NCI-H69 (cell line): ENCODE results near the gene NRP1.
A peak's percentile ranks its signal among the peaks of the same experiment; 100 is the strongest.
"Not testable (repeated sequence)": the region's sequence is repeated elsewhere in the genome, so short reads cannot be mapped to it uniquely, and the experiment has no call there.

Experiments
- DNase-seq: peaks from one replicate; lab custom pipeline; 2025; lab: John Stamatoyannopoulos, UW

NRP1 gene

DNA sequence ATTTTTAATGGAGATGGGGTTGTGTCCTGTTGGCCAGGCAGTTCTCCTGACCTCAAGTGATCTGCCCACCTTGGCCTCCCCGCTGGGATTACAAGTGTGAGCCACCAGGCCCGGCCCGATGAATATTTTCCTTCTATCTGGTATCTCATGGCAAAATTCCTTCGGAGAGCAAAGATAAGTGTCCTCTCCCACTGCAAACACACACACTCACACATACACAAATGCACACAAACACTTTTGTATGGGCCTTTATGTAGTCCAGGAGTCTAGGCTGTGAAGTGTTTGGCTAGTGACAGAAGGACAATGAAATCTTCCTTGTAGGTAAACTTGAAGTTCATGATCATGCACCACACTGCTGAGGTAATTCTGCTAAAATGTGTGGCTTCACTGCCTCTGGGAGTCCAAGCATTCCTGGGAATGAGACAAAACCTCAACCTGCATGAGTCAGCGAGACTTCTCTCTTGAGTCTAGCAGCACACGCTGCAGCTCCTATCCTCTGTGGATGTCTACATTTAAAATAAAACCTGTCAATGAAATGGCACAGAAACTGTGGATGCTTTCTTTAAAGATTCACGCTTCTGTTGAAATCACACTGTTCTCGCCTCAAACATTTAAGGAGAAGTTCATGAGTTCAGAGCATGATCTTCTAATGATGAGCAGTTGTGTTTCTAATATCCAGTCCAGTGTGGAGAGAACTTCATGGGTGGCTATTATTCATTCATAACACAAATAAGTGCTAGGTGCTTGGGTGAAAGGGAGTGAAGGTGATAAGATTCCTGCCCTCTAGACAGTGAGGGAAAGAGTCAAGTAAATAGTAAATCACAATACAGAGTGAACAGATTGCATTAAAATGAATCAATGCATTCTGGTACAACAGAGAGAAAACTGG is 96.5 kb downstream of the NRP1 start:
- DNase-seq: no peak

GRCh38 chr10:33236916-33237315 is 97.6 kb downstream of the NRP1 start:
- DNase-seq: no peak

- DNase-seq: no peak
Measured at GRCh38 chr10:33235951-33236350, 98.5 kb downstream of the NRP1 start.

DNA sequence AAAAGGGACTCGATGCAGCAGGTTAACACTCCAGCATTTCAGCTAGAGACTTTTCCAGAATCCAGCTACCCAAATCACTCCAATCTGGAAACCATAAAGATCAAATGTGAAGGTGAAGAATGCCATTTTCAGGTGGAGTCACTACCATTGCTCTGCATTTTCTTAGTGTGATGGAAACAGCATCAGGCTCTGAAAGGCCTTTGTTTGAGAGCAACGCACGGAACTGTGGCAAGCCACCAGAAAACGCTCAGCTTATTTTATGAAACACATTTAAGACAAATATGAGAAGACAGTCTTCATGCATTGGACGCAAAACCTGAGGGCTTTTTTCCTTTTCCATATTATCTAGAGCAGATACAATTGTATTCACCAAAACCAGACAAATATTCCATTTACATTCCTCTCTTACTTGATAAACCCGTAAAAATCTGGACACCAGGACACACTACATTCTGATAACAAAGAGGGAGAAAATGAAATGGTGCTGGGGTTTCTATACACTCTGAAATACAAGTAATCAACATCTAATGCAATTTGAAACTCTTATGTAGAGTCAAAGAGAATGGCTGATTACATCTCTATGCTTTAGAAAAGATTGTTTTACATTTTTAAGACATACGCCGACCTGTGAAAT is 99.1 kb downstream of the NRP1 start:
- no peak for DNase-seq

GRCh38 chr10:33234831-33235237 is 99.6 kb downstream of the NRP1 start:
- DNase-seq: peak; percentile 22

DNA sequence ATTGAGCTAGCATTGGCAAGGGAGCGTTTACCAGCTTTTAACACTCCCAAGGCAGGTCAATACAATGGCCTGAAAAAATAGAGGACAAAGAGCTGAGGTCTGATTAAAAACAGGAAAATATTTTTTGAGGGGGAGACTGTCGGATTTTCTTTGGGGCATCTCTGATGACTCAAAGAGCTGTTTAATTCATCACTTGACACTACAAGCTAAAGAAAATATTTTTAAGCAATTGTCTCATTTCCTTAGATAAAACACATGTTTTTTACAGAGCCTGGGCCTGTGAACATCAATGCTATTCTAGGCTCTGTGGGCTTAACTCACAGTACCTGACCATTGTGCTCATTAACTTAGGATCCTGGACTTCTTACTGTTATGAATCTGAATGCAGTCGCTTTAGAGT is 100.8 kb downstream of the NRP1 start:
- DNase-seq: no peak

DNA sequence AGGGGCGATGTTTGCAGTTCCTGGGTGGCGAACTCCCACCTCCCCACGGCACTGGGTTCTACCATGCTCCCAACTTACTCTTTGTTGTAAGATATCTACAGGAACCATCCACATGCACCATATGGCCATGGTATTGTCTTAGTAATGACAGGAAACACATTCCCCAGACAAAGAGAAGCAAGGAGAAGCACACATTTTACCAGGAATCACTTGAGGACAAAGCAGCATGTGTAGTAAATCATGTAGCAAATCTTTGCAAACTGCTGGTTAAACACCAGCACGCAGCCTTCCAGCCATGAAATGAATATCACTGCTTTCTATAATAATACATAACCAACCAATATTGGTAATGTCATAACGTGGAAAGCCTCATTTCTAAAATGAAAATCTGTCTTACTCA is 101.2 kb downstream of the NRP1 start:
- DNase-seq: peak; percentile 84

DNA sequence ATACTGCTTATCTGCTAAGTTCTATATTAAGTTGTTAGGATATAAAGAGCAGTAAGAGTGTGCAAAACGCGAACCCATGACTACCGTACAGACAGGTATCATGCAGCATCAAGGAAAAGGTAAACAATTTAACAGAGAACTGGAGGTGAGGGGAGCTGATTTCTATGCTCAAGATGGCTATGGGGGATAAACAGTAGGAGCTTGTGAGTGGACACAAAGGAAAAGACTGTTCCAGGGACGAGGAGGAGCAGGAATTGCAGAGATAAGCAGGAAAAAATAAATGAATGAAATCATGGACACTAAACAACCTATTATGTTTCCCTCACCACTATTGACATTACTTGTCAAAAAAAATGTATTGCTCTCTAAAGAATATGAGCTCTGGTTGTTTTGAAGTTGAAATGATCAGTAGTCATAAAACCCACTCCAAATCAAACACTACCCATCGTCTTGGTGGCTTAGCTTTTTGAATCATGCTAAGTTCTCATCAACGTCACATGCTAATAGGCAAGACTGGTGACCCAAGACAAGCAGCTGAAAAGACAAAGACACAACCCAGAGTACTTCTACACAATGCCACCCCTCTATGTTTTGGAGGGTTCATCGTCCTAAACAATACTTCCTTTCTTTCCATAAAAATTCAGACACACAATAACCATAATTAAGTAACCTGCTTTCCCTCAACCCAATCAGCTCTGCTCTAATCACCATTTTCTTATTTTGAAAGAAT is 102.7 kb downstream of the NRP1 start:
- no peak for DNase-seq

DNA sequence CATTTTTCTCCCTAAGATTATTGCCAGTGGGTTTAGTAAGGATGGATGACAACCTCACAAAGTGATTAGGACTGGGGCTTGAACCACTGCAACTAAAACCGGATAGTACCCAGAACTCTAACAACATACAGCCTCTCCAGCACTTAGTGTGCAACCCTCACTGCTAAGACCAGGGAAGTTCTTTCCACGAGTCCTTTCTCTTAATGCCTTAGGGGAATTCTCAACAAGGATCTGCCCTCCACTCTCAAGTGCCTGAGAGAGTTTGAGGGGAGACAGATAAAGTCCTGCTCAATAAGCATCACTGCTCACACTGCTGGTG is 104.6 kb downstream of the NRP1 start:
- no peak for DNase-seq

DNA sequence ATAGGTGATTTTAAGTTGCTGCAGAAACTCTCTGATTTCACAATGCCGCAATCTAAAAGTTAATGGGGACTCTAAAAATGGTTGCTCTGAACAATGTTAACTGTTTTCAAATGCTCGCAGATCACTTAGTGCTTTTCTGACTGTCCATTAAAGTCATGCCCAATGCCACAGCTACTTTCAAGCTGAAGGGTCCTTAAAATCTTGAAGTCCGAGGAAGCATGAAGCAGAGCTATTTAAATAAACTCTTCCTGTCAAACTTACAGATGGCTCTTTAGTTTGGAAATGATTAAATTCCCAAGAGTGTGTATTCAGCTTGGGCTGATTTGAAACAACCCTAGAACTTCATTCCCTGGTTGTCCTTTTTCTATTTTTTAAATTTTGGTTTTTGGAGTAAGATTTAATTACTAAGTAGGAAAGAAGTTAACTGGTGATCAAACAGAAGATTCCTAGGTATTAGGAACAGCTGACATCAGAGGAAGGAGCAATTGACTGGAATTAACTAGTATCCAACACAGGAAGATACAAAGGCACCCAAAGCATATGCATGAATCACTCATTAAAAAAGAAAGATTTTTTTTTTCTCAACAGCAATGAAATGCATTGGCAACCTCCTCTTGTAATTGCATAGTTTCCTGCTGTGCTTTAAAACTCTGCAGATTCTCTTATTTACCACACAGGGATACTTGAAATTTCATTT is 105.1 kb downstream of the NRP1 start:
- DNase-seq: peak; percentile 2

DNA sequence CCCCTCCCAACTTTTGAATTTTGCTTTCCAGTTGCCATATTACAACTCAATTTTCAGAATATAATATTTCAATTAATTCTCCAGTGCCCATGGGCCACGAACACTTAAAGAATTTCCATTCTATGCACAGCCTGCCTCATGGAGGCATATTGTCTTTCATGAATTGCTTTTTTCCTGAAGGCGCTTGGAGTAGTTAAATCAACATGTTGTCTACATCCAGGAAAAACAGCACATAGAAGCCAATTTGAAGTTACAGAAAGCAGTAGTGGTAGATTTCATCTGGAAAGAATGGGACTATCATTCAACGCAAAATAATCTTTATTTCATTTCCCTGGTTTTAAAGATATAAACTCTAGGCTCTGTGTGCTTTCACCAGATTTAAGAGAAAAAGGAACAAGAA is 106.0 kb downstream of the NRP1 start:
- DNase-seq: no peak

DNA sequence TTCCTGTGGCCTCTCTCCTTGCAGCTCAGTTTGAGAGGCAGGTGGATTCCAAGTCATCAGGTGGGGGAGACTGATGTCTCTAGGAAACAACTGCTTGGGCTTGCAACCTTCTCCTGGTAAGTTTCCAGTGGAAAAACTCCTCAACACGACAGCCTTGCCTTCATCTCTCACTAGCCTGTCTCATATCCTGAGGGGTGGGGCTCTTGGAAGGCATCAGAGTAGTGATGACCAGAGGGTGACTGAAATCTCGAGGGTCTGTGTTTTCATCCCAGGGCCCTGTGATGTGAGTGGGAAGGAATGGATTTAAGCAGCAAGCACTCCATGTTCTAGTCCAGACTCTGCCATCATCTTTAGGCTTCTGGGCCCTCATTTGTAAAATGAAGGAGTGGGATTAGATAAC is 107.0 kb downstream of the NRP1 start:
- DNase-seq: no peak

DNA sequence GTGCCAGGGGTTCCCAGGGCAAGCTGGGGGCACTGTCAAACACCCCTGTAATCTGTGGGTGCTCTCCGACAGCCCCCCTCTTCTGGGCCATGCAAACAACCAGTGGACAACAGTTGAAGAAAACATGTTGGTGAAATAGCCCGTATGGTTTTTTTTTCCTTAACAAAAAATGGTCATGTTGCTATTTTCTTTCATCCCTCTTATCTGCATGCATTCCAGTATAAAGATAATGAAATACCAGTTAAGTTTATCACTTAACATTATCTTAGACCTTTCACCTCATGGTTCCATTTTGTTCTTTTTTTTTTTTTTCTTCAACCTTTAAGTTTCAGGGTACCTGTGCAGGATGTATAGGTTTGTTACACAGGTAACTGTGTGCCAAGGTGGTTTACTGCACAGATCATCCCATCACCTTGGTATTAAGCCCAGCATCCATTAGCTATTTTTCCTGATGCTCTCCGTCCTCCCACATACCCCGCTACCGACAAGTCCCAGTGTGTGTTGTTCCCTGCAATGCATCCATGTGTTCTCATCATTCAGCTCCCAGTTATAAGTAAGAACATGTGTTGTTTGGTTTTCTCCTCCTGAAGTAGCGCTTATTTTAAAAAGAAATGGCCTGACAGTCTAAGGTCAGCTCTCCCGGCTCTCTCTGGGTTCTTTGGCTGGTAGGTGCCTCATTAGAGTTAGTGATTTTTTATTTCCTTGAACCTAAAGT is 110.1 kb downstream of the NRP1 start:
- DNase-seq: no peak

- no peak for DNase-seq
Measured at GRCh38 chr10:33223326-33224000, 111.0 kb downstream of the NRP1 start.

- not testable (repeated sequence) for DNase-seq
Measured at GRCh38 chr10:33222304-33222703, 112.2 kb downstream of the NRP1 start.

DNA sequence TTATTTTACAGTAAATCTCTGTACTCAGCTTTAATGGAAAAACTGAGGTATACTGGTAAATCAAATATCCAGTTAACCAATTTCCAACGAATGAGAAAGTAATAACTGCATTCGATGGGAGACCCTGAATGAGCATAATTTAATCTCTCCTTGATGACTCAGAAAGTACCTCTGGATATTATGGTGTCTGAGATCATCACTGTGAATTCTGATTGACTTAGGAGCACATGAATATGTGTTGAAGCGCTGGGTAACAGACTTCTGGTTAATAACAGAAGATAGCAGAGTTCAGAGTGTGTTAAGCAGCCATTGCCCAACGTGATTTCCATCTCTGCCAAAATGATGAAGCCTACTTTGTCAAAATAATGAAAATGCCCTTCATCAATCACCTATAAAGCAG is 116.6 kb downstream of the NRP1 start:
- DNase-seq: peak; percentile 13

GRCh38 chr10:33216661-33217427 is 117.6 kb downstream of the NRP1 start:
- DNase-seq: peak; percentile 88

DNA sequence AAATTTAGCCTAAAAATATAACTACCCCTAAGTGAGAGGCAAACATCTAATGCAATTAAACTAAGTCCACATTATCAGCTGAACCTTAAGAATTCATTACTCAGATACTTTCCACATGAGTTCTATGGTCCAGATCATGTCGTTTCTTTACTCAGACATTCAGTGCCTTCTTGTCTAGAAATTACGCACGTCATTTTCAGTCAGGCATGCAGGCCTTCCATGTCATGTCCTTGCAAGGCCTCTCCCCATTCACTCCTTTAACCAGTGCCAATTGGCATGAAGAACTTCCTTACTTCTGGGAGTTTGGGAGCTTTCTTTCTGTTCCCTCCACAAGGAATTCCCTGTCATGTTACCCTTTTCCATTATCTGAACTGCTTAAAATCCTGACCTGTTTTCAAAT is 118.8 kb downstream of the NRP1 start:
- no peak for DNase-seq

GRCh38 chr10:33215154-33215553 is 119.3 kb downstream of the NRP1 start:
- DNase-seq: no peak

DNA sequence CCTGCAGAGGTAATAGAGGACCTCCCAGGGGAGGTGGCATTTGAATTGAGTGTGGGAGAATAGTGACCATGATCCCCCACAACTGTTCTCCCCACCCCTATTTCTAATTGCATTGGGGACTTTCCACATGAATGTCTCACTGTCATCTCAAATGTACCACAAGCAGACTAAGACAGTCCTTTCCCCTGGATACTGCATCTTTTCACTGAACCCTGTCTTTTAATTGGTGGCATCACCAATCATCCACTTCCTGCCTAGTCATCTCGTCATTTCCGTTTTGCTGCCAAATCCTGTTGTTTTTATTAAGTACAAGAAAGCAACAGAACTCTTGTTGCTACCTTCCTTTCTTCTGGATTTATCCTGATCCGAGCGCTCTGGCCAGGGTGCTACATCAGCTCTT is 120.3 kb downstream of the NRP1 start:
- no peak for DNase-seq
